ENCODE measurements around the gene FCGBP. TPM values are rescaled to one million over a fixed set of nuclear protein-coding genes. Genes with fewer than 3 reads are reported as not detected.

The FCGBP gene
- total RNA-seq, 1 experiment from 2014 or later: 0.64 TPM

GRCh38 chr19:39946532-39946931 is 12.1 kb upstream of the FCGBP start:
- DNase-seq (ENCODE audit: low spot score): no peak

DNA sequence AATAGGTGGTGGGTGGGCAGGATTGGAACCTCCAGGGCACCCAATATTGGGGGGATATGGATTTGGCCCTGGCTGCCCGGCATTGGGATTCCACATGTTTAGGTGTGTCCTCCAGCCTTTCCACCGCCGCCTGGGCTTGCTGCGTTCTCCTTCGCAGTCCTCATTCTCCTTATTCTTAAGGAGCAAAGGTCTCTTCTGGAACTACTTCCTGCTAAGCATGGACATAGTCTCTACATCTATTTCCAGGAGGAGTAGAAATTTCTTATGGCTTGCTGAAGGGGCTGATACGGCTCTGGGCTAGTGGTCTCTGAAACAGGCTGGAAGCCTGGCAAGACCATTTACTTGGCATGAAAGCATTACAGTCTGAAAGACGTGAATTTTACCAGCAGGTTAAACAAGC is 9.2 kb upstream of the FCGBP start:
- DNase-seq (ENCODE audit: low spot score): no peak

GRCh38 chr19:39942366-39942730 is 7.9 kb upstream of the FCGBP start:
- no peak for DNase-seq (ENCODE audit: low spot score)

DNA sequence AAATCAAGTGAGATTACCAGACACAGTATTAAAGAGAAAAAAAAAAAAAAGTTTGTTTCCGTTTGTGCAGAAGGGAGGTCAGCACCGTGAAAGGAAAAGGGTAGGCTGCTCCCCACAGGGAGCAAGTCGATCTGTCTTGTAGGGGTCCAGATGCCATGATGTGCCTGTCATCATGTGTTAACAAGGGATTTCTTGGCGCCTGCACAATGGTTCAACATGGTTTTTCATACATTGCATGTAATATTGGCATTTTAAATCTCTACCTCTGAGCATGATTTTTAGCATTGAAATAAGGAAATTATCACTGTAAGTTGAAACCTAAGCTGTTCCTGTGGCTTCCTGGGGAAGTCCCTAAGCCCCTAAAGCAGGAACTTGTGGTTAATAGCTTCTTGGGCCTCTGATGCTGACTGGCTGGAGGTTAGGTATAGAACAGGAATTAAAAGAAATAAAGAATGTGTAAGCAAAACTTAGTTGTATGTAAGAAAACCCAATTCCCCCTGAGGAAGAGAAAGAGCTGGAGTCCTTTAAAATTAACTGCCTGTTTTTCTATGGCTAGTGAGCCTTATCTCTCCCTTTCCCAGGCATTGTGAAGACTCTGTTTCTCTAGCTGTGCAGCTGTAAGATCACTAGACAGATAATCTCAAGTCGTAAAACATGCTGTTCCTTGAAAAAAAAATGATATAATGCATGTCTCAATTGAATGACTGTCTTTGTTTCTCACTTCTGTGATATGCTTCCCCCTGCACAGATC is 7.4 kb upstream of the FCGBP start:
- peak; percentile 27 for DNase-seq (ENCODE audit: low spot score)

DNA sequence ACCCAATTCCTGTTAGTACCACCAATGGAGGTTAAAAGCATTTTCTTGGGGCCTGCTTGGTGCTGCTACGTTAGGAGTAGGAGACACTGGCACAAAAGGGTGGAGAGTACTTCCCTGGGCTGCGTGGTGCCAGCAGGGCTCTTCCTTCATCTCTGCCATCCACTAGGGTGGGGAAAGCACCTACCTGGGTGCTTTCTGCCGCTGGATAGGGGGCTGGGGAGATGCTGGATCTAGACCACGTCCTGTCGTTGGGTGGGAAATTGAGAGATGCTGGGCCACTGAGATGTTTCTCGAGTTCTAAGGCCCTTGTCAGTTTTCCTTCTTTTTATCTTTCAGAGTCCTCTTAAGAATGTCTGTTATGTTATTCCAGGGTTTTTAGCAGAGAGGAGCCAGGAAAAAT is 6.7 kb upstream of the FCGBP start:
- DNase-seq (ENCODE audit: low spot score): no peak

DNA sequence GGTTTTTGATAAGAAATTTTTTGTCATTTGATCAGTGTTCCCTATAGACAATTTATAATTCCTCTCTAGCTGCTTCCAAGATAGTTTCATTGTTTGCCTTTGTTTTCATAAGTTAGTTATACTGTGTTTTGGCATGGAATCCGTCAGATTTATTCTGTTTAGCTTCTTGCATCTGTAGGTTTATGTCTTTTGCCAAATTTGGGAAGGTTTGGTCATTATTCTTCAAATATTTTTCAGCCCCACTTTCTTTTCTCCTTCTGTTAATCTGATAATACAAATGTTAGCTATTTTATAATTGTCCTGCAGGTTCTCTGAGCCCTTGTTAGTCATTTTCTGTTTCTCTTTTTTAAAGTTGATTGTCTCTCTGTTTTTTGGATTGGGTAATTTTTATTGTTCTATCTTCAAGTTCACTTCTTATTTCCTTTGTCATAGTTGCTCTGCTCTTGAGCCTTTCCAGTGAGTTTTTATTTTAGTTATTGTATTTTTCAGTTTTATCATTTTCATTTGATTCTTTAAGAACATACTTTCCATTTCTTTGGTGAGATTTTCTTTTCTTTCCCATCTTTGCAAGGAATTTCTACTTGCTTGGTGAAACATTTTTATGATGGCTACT is 5.9 kb upstream of the FCGBP start:
- no peak for DNase-seq (ENCODE audit: low spot score)

DNA sequence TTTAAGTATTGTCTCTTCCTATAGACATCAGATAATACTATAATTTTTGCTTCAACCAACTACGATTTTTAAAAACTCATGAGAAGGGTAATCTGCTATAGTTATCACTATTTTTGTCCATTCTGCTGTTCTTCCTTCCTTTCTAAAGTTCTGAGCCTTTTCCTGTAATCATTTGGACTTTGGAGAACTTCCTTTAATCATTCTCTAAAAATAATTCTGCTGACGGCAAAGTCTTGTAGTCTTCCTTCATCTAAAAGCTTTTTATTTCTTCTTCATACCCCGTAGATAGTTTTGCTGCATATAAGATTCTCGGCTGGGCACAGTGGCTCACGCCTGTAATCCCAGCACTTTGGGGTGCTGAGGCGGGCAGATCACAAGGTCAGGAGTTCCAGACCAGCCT is 5.1 kb upstream of the FCGBP start:
- no peak for DNase-seq (ENCODE audit: low spot score)

GRCh38 chr19:39937787-39938186 is 3.4 kb upstream of the FCGBP start:
- DNase-seq (ENCODE audit: low spot score): no peak

- no peak for DNase-seq (ENCODE audit: low spot score)
Observed at GRCh38 chr19:39937094-39937720, 2.8 kb upstream of the FCGBP start.

DNA sequence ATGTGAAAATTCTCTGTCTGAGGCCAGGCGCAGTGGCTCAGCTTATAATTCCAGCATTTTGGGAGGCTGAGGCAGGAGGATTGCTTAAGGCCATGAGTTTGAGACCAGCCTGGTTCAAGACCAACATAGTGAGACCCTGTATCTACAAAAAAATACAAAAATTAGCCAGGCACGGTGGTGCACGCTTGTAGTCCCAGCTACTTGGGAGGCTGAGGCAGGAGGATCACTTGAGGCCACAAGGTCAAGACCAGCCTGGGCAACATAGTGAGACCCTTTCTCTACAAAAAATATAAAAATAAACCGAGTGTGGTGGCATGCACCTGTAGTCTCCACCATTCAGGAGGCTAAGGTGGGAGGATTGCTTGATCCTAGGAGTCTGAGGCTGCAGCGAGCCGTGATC is 2.2 kb upstream of the FCGBP start:
- no peak for DNase-seq (ENCODE audit: low spot score)

DNA sequence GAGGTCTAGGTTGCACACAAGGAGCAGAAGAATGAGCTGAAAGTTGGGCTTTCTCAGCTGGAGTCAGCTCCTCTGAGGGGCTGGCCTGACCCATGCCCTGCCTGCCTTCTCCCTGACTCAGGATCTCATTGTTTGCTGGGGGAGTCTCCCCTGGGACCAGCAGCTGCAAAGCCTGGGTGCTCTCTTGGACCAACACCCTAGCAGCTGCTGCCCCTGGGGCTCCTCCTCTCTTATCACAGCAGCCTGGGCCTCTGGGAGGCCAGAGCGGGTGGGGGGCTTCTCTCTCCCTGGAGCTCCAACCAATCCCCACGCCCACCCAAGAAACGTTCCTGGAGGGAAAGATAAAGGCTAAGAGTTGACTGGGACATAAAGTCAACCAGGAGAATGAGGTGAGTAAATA is 1.6 kb upstream of the FCGBP start:
- no peak for DNase-seq (ENCODE audit: low spot score)

DNA sequence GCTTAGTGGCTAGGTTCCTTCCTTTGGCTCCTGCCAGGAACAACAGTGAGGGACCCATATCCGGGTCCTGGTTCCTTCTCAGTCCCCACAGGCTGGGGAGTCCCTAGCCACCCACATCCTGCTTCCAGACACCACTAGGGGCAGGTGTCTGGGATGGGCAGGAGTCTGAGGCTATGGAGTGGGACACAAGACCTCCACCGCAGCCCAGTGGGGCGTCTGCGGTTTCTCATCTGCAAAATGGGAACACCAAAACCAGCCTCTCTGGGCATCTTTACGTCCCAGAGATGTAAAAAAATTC is 879 bp upstream of the FCGBP start:
- DNase-seq (ENCODE audit: low spot score): no peak

DNA sequence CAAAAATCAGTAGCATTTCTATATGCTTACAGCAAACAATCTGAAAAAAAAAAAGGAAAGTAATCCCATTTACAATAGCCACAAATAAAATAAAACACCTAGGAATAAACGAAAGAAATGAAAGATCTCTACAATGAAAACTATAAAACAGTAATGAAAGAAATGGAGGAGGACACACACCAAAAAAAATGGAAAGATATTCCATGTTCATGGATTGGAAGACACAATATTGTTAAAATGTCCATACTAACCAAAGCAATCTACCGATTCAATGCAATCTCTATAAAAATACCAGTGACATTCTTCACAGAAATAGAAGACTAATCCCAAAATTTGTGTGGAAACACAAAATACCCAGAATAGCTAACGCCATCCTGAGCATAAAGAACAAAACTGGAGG is 4.7 kb downstream of the FCGBP start:
- DNase-seq (ENCODE audit: low spot score): no peak

DNA sequence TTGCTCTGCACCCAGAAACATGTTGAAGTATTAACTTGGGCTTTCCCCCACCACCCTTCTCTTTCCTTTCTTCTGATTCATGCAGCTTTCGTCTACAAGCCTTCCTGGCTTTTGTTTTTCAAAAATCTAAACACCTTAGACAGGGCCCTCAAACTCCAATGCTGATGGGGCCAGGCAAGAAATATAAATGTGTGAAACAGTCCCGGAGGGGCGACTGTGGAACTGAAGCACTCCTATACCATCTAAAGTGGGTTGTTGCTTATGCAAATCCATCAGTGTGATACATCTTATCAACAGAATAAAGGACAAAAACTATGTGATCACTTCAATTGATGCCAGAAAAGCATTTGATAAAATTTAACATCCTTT is 6.1 kb downstream of the FCGBP start:
- DNase-seq (ENCODE audit: low spot score): no peak

DNA sequence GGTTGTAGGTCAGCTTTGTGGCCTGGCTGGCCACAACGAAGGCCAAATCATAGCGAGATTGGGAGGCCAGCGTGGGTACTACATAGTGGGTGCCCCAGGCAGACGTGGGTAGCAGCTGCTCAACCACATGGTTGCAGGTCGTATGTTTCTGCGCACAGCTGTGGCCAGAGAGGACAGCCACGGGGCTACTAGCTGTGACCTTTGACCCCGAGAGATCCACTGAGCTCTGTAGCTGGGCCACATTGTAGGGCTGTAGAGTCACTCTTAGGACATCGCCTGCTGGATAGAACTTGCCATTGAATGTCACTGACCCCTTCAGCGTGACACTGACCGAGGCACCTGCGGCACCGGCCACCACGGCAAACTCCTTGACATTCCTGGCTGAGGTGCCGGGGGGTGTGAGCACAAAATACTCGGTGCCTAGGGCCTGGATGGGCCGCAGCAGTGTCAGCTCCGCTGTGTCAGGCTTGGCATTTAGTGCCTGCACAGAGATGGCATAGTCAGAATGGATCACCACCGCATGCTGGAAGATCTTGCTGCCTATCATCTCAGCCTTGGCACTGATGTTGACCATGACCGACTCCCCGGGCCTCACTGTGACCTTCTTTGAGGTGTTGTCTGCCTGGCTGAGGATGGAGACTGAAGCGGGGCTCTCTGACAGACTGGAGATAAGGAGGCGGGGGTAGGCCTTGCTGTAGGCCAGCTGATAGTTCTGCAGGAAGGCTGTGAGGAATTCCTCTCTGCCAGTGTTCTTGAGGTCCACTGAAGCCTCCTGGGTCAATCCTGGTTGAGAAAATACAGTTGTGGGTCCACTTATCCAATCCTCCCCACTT is 6.7 kb downstream of the FCGBP start:
- no peak for DNase-seq (ENCODE audit: low spot score)

- DNase-seq (ENCODE audit: low spot score): no peak
Observed at GRCh38 chr19:39927076-39927475, 7.4 kb downstream of the FCGBP start.

GRCh38 chr19:39926170-39926760 is 8.2 kb downstream of the FCGBP start:
- no peak for DNase-seq (ENCODE audit: low spot score)

GRCh38 chr19:39924952-39925351 is 9.5 kb downstream of the FCGBP start:
- no peak for DNase-seq (ENCODE audit: low spot score)

GRCh38 chr19:39924389-39924788 is 10.0 kb downstream of the FCGBP start:
- no peak for DNase-seq (ENCODE audit: low spot score)

- no peak for DNase-seq (ENCODE audit: low spot score)
Observed at GRCh38 chr19:39923862-39924261, 10.6 kb downstream of the FCGBP start.

DNA sequence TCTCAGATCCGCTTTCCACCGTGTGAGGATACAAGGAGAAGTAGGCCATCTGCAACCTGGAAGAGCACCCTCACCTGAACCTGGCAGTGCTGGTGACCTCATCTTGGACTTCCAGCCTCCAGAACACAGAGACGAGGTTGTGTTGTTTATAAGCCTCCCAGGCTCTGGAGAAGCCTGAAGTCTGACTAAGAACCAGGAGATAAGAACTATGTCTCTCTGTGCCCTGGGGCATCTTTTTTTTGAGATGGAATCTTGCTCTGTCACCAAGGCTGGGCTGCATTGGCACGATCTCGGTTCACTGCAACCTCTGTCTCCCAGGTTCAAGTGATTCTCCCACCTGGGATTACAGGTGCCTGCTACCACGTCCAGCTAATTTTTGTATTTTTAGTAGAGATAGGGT is 14.5 kb downstream of the FCGBP start:
- DNase-seq (ENCODE audit: low spot score): no peak

- DNase-seq (ENCODE audit: low spot score): no peak
Observed at GRCh38 chr19:39918183-39918651, 16.2 kb downstream of the FCGBP start.
